GM12872 (cell line): Measurements from ENCODE around the gene PNKD.

Experiments
- CTCF ChIP-seq: IDR thresholded peaks from 3 replicates; pipeline ENCODE4 v1.5.1; 2011; ENCODE audit warnings: low read depth, mild to moderate bottlenecking, low read length, moderate library complexity; ENCODE audit not compliant: insufficient read depth

PNKD gene

GRCh38 chr2:218312267-218312756 lies 42.0 kb downstream of the PNKD start:
- no peak for TF ChIP-seq CTCF

- no peak for TF ChIP-seq CTCF
Observed at GRCh38 chr2:218313356-218313755, 43.0 kb downstream of the PNKD start.

- no peak for TF ChIP-seq CTCF
Observed at GRCh38 chr2:218315397-218315796, 45.1 kb downstream of the PNKD start.

- no peak for TF ChIP-seq CTCF
Observed at GRCh38 chr2:218317303-218317630, 46.9 kb downstream of the PNKD start.

GRCh38 chr2:218317835-218318234 lies 47.5 kb downstream of the PNKD start:
- no peak for TF ChIP-seq CTCF

GRCh38 chr2:218318241-218318640 lies 47.9 kb downstream of the PNKD start:
- no peak for TF ChIP-seq CTCF

- no peak for TF ChIP-seq CTCF
Observed at GRCh38 chr2:218319813-218320365, 49.6 kb downstream of the PNKD start.

- TF ChIP-seq CTCF: no peak
Observed at GRCh38 chr2:218320704-218321336, 50.5 kb downstream of the PNKD start.
